ENCODE measurements around the gene EN2. TPM values are rescaled to one million over a fixed set of nuclear protein-coding genes. Genes with fewer than 3 reads are reported as not detected.

EN2 gene
- total RNA-seq, 4 donors from 2014 or later, result 0.21 to 0.56 (median 0.34) TPM; not detected in 1

- peaks cover 84% of the 10 kb centered on the region for H3K27me3 ChIP-seq
- no peaks in the 10 kb centered on the region for H3K9me3 ChIP-seq
- no peak for TF ChIP-seq EP300 (IDR thresholded peaks at IDR 0.05)
- no peak for TF ChIP-seq POLR2A (IDR thresholded peaks at IDR 0.05)
- no peak for TF ChIP-seq POLR2AphosphoS5 (IDR thresholded peaks at IDR 0.05)
- no peak for TF ChIP-seq CTCF (IDR thresholded peaks at IDR 0.05)
- 81% methylated on average over 12 of the region's 12 CpGs for WGBS
- no peak overlapping the region for H3K27ac ChIP-seq
- DNase-seq (ENCODE audit: low spot score in 2 of 2), result no peak
- H3K36me3 ChIP-seq, result no peaks in the 10 kb centered on the region
- H3K4me3 ChIP-seq, result no peak overlapping the region
- no peaks in the 10 kb centered on the region for H3K4me1 ChIP-seq
These were observed 26.7 kb upstream of the EN2 start for GRCh38 chr7:155431231-155431630.

GRCh38 chr7:155431711-155432110, 26.2 kb upstream of the EN2 start:
- peaks cover 85% of the 10 kb centered on the region for H3K27me3 ChIP-seq
- H3K36me3 ChIP-seq, result no peaks in the 10 kb centered on the region
- DNase-seq (ENCODE audit: low spot score in 2 of 2), result no peak
- WGBS, result 79% methylated on average over 14 of the region's 14 CpGs
- no peaks in the 10 kb centered on the region for H3K4me1 ChIP-seq
- TF ChIP-seq CTCF (IDR thresholded peaks at IDR 0.05) (no peak), POLR2A (IDR thresholded peaks at IDR 0.05) (no peak), EP300 (IDR thresholded peaks at IDR 0.05) (no peak), POLR2AphosphoS5 (IDR thresholded peaks at IDR 0.05) (no peak)
- H3K27ac ChIP-seq, result no peak overlapping the region
- H3K9me3 ChIP-seq, result no peaks in the 10 kb centered on the region
- H3K4me3 ChIP-seq, result no peak overlapping the region

GRCh38 chr7:155435110-155435509, 22.8 kb upstream of the EN2 start:
- H3K9me3 ChIP-seq, result no peaks in the 10 kb centered on the region
- no peaks in the 10 kb centered on the region for H3K4me1 ChIP-seq
- no peak overlapping the region for H3K27ac ChIP-seq
- no peak for TF ChIP-seq EP300 (IDR thresholded peaks at IDR 0.05)
- TF ChIP-seq POLR2A (IDR thresholded peaks at IDR 0.05), result no peak
- no peak for TF ChIP-seq CTCF (IDR thresholded peaks at IDR 0.05)
- no peak for TF ChIP-seq POLR2AphosphoS5 (IDR thresholded peaks at IDR 0.05)
- no peaks in the 10 kb centered on the region for H3K36me3 ChIP-seq
- no peak for DNase-seq (ENCODE audit: low spot score in 2 of 2)
- WGBS, result 74% methylated on average over 3 of the region's 3 CpGs
- H3K27me3 ChIP-seq, result peaks cover 85% of the 10 kb centered on the region
- no peak overlapping the region for H3K4me3 ChIP-seq

- no peak for DNase-seq (ENCODE audit: low spot score in 2 of 2)
- Histone ChIP-seq H3K9me3 (no peaks in the 10 kb centered on the region), H3K4me1 (no peaks in the 10 kb centered on the region), H3K27ac (no peak overlapping the region), H3K27me3 (peaks cover 85% of the 10 kb centered on the region), H3K4me3 (no peak overlapping the region), H3K36me3 (no peaks in the 10 kb centered on the region)
- TF ChIP-seq EP300 (IDR thresholded peaks at IDR 0.05) (no peak), POLR2A (IDR thresholded peaks at IDR 0.05) (no peak), CTCF (IDR thresholded peaks at IDR 0.05) (no peak), POLR2AphosphoS5 (IDR thresholded peaks at IDR 0.05) (no peak)
- 70% methylated on average over 4 of the region's 4 CpGs for WGBS
These were observed 20.1 kb upstream of the EN2 start for GRCh38 chr7:155437836-155438235.

- WGBS, result 50% methylated on average over 7 of the region's 7 CpGs
- peaks cover 85% of the 10 kb centered on the region for H3K27me3 ChIP-seq
These were observed 19.2 kb upstream of the EN2 start for GRCh38 chr7:155438777-155439176.

More at GRCh38 chr7:155438777-155439176, 19.2 kb upstream of the EN2 start:
- H3K27ac ChIP-seq, result no peak overlapping the region
- no peaks in the 10 kb centered on the region for H3K4me1 ChIP-seq
- TF ChIP-seq POLR2AphosphoS5 (IDR thresholded peaks at IDR 0.05) (no peak), CTCF (IDR thresholded peaks at IDR 0.05) (no peak), POLR2A (IDR thresholded peaks at IDR 0.05) (no peak), EP300 (IDR thresholded peaks at IDR 0.05) (no peak)
- no peaks in the 10 kb centered on the region for H3K9me3 ChIP-seq
- H3K4me3 ChIP-seq, result no peak overlapping the region
- DNase-seq (ENCODE audit: low spot score in 2 of 2), result no peak
- no peaks in the 10 kb centered on the region for H3K36me3 ChIP-seq

Measured in suprapubic skin (tissue), 4 donors.